Measurements from ENCODE around the gene LBP.

Gene LBP

DNA sequence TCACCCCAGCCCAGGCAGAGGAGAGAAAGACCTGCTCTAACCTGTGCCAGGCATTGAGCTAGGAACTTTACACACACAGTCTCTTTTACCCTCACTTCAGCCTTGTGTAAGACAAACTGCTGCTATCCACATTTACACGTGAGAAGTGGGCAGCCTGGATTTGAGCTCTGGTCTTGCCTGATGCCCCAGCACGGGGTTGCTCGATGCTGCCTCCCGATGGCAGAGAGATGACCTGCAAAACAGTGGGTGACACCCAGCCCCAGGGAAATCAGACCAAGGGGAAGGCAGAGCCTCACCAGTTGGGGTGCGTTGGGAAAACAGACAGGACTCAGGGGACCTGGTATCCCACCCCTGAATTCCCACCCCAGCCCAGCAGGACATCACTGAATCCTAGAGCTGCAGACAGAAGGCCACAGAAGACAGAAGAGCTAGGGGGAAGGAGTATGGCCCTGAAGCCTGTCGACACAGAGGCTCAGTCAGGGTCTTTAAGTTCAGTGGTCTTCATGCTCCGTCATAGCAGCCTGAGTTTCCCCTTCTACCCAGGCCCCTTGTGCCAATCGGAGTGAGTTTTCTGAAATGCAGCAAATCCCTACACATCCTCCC is 41.3 kb upstream of the LBP start (continued):
- TF ChIP-seq, protein P1, sequence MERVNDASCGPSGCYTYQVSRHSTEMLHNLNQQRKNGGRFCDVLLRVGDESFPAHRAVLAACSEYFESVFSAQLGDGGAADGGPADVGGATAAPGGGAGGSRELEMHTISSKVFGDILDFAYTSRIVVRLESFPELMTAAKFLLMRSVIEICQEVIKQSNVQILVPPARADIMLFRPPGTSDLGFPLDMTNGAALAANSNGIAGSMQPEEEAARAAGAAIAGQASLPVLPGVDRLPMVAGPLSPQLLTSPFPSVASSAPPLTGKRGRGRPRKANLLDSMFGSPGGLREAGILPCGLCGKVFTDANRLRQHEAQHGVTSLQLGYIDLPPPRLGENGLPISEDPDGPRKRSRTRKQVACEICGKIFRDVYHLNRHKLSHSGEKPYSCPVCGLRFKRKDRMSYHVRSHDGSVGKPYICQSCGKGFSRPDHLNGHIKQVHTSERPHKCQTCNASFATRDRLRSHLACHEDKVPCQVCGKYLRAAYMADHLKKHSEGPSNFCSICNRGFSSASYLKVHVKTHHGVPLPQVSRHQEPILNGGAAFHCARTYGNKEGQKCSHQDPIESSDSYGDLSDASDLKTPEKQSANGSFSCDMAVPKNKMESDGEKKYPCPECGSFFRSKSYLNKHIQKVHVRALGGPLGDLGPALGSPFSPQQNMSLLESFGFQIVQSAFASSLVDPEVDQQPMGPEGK (CRISPR knock-in tag; IDR thresholded peaks at IDR 0.05; ENCODE audit: borderline replicate concordance): no peak
- TF ChIP-seq ISL1 (CRISPR knock-in tag; IDR thresholded peaks at IDR 0.05) (no peak), ARNTL (CRISPR knock-in tag; IDR thresholded peaks at IDR 0.05; ENCODE audit: borderline replicate concordance, low read depth) (no peak), TCF4 (CRISPR knock-in tag; IDR thresholded peaks at IDR 0.05; ENCODE audit: borderline replicate concordance) (no peak)

DNA sequence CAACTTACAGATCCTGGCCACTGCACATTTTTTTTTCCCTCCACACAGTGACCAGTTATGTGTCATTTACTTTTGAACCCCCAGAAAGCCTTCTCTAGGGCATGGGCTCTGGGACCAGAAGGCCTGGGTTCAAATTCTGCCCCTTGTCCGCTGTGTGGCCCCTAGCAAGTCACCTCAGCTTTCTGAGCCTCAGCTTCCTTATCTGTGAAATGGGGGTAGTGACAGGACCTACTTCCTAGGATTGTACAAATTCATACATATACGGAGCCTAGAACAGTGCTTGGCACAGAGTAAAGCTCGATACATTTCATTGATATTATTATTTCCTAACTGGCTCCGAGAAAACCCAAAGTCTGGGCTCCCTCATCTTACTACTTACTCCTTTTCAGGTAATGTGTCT is 40.7 kb upstream of the LBP start:
- ATAC-seq: no peak
- no peak for TF ChIP-seq TOX (CRISPR knock-in tag; IDR thresholded peaks at IDR 0.05; ENCODE audit: borderline replicate concordance)
- TF ChIP-seq, protein P2, sequence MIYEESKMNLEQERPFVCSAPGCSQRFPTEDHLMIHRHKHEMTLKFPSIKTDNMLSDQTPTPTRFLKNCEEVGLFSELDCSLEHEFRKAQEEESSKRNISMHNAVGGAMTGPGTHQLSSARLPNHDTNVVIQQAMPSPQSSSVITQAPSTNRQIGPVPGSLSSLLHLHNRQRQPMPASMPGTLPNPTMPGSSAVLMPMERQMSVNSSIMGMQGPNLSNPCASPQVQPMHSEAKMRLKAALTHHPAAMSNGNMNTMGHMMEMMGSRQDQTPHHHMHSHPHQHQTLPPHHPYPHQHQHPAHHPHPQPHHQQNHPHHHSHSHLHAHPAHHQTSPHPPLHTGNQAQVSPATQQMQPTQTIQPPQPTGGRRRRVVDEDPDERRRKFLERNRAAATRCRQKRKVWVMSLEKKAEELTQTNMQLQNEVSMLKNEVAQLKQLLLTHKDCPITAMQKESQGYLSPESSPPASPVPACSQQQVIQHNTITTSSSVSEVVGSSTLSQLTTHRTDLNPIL (CRISPR knock-in tag; IDR thresholded peaks at IDR 0.05; ENCODE audit: low read depth): no peak
- TF ChIP-seq TCF4 (CRISPR knock-in tag; IDR thresholded peaks at IDR 0.05; ENCODE audit: borderline replicate concordance): no peak
- TF ChIP-seq PPARA (CRISPR knock-in tag; IDR thresholded peaks at IDR 0.05; ENCODE audit: borderline replicate concordance): no peak
- no peak for TF ChIP-seq OSR1 (CRISPR knock-in tag; IDR thresholded peaks at IDR 0.05)
- TF ChIP-seq ZNF565 (CRISPR knock-in tag; conservative IDR thresholded peaks at IDR 0.05; ENCODE audit: low read depth): no peak
- TF ChIP-seq ZC3H10 (CRISPR knock-in tag; IDR thresholded peaks at IDR 0.05): no peak
- TF ChIP-seq ARNTL (CRISPR knock-in tag; IDR thresholded peaks at IDR 0.05; ENCODE audit: borderline replicate concordance, low read depth): no peak
- no peak for TF ChIP-seq SNAI2 (CRISPR knock-in tag; IDR thresholded peaks at IDR 0.05)
- TF ChIP-seq, protein P3, sequence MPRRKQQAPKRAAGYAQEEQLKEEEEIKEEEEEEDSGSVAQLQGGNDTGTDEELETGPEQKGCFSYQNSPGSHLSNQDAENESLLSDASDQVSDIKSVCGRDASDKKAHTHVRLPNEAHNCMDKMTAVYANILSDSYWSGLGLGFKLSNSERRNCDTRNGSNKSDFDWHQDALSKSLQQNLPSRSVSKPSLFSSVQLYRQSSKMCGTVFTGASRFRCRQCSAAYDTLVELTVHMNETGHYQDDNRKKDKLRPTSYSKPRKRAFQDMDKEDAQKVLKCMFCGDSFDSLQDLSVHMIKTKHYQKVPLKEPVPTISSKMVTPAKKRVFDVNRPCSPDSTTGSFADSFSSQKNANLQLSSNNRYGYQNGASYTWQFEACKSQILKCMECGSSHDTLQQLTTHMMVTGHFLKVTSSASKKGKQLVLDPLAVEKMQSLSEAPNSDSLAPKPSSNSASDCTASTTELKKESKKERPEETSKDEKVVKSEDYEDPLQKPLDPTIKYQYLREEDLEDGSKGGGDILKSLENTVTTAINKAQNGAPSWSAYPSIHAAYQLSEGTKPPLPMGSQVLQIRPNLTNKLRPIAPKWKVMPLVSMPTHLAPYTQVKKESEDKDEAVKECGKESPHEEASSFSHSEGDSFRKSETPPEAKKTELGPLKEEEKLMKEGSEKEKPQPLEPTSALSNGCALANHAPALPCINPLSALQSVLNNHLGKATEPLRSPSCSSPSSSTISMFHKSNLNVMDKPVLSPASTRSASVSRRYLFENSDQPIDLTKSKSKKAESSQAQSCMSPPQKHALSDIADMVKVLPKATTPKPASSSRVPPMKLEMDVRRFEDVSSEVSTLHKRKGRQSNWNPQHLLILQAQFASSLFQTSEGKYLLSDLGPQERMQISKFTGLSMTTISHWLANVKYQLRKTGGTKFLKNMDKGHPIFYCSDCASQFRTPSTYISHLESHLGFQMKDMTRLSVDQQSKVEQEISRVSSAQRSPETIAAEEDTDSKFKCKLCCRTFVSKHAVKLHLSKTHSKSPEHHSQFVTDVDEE (CRISPR knock-in tag; IDR thresholded peaks at IDR 0.05): no peak
- no peak for TF ChIP-seq ZFP3 (CRISPR knock-in tag; IDR thresholded peaks at IDR 0.05)
- TF ChIP-seq RARB (CRISPR knock-in tag; IDR thresholded peaks at IDR 0.05): no peak
- TF ChIP-seq, protein P4, sequence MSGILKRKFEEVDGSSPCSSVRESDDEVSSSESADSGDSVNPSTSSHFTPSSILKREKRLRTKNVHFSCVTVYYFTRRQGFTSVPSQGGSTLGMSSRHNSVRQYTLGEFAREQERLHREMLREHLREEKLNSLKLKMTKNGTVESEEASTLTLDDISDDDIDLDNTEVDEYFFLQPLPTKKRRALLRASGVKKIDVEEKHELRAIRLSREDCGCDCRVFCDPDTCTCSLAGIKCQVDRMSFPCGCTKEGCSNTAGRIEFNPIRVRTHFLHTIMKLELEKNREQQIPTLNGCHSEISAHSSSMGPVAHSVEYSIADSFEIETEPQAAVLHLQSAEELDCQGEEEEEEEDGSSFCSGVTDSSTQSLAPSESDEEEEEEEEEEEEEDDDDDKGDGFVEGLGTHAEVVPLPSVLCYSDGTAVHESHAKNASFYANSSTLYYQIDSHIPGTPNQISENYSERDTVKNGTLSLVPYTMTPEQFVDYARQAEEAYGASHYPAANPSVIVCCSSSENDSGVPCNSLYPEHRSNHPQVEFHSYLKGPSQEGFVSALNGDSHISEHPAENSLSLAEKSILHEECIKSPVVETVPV (CRISPR knock-in tag; IDR thresholded peaks at IDR 0.05): no peak
- no peak for TF ChIP-seq CSDC2 (CRISPR knock-in tag; IDR thresholded peaks at IDR 0.05)
- TF ChIP-seq, protein P5, sequence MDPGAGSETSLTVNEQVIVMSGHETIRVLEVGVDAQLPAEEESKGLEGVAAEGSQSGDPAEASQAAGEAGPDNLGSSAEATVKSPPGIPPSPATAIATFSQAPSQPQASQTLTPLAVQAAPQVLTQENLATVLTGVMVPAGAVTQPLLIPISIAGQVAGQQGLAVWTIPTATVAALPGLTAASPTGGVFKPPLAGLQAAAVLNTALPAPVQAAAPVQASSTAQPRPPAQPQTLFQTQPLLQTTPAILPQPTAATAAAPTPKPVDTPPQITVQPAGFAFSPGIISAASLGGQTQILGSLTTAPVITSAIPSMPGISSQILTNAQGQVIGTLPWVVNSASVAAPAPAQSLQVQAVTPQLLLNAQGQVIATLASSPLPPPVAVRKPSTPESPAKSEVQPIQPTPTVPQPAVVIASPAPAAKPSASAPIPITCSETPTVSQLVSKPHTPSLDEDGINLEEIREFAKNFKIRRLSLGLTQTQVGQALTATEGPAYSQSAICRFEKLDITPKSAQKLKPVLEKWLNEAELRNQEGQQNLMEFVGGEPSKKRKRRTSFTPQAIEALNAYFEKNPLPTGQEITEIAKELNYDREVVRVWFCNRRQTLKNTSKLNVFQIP (CRISPR knock-in tag; IDR thresholded peaks at IDR 0.05; ENCODE audit: borderline replicate concordance, low read depth): no peak
- no peak for TF ChIP-seq ZNF70 (CRISPR knock-in tag; IDR thresholded peaks at IDR 0.05)
- TF ChIP-seq GLIS3 (CRISPR knock-in tag; IDR thresholded peaks at IDR 0.05): no peak
- TF ChIP-seq BACH2 (CRISPR knock-in tag; IDR thresholded peaks at IDR 0.05; ENCODE audit: borderline replicate concordance): no peak
- TF ChIP-seq ISL1 (CRISPR knock-in tag; IDR thresholded peaks at IDR 0.05): no peak

DNA sequence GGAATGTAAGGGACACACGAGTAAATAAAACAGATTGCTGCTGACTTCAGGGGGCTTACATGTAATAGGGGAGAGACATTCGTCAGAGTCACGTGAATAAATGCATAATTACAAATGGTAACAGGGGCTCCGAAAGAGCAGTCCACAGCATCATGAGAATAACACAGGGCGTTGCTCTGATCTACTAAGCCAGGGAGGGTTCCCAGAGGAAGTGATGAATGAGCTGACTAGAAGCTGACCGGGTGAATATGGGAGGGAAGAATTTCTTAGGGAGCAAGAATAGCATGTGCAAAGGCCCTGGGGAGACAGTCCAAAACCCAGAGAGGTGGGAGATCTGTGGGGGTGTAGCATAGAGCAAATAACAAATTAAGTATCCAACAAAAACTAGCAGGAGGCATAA is 39.9 kb upstream of the LBP start:
- TF ChIP-seq, protein P3 (CRISPR knock-in tag; IDR thresholded peaks at IDR 0.05): no peak
- TF ChIP-seq ZC3H10 (CRISPR knock-in tag; IDR thresholded peaks at IDR 0.05): no peak
- no peak for ATAC-seq
